OCI-LY7 (cell line): Measurements from ENCODE around the gene RGL1. TPM values are rescaled to one million over a fixed set of nuclear protein-coding genes. Genes with fewer than 3 reads are reported as not detected.

ENCODE experiments used
- BruUV-seq: library from RNA; stranded (reverse); fragments of 400-500 nt; replicated peaks from 2 replicates; lab custom pipeline; 2021; lab: Mats Ljungman, UMichigan
- CTCF ChIA-PET: fragments of 300-600 bp; sonication (Branson Sonifier 250); formaldehyde crosslinking; loops from one replicate; lab custom pipeline; 2022; ENCODE audit warnings: antibody characterized with exemption; ENCODE audit not compliant: unreplicated experiment; lab: Charles Lee
- POLR2A ChIA-PET: fragments of 300-600 bp; sonication (Branson Sonifier 250); formaldehyde crosslinking; loops from one replicate; lab custom pipeline; 2022; ENCODE audit warnings: antibody characterized with exemption; lab: Charles Lee
- DNase-seq: peaks from one replicate; pipeline ENCODE4 v3.0.0-alpha.2; 2015; ENCODE audit warnings: low spot score
- H2AFZ ChIP-seq: fragments of 200-600 bp; sonication (generic), shearing (Covaris generic); 2 replicates; pipeline ENCODE4 v1.6.1; 2014; ENCODE audit warnings: mild to moderate bottlenecking, antibody characterized with exemption, low read length, moderate library complexity
- H3K27ac ChIP-seq: fragments of 200-600 bp; sonication (generic); 2 replicates; pipeline ENCODE4 v1.5.1; 2014; ENCODE audit warnings: mixed run types, low read depth, mild to moderate bottlenecking, moderate library complexity, low read length, inconsistent platforms; ENCODE audit not compliant: poor library complexity, severe bottlenecking
- H3K36me3 ChIP-seq: fragments of 200-600 bp; sonication (generic); 2 replicates; pipeline ENCODE4 v1.6.1; 2014; ENCODE audit warnings: mild to moderate bottlenecking, antibody characterized with exemption, low read length, moderate library complexity, mixed read lengths; ENCODE audit not compliant: insufficient read depth
- H3K4me1 ChIP-seq: fragments of 200-600 bp; sonication (generic); 2 replicates; pipeline ENCODE4 v1.5.1; 2014; ENCODE audit warnings: mild to moderate bottlenecking, low read length; ENCODE audit not compliant: insufficient read depth, poor library complexity, severe bottlenecking
- H3K4me2 ChIP-seq: fragments of 200-600 bp; sonication (generic); 2 replicates; pipeline ENCODE4 v1.6.1; 2014; ENCODE audit warnings: mild to moderate bottlenecking, low read length
- H3K4me3 ChIP-seq: fragments of 200-600 bp; sonication (generic); 2 replicates; pipeline ENCODE4 v1.5.1; 2014; ENCODE audit warnings: mild to moderate bottlenecking, low read depth, low read length; ENCODE audit not compliant: poor library complexity, severe bottlenecking
- H3K79me2 ChIP-seq: fragments of 200-600 bp; sonication (generic); 2 replicates; pipeline ENCODE4 v1.6.1; 2016; ENCODE audit warnings: low read depth, mild to moderate bottlenecking, low read length, moderate library complexity, mixed read lengths; ENCODE audit not compliant: insufficient read depth
- H3K9me2 ChIP-seq: fragments of 200-600 bp; sonication (generic); 2 replicates; pipeline ENCODE4 v1.6.1; 2016; ENCODE audit warnings: mild to moderate bottlenecking, low read length, mixed read lengths; ENCODE audit not compliant: insufficient read depth
- H3K9me3 ChIP-seq: fragments of 200-600 bp; sonication (generic); 2 replicates; pipeline ENCODE4 v1.6.1; 2014; ENCODE audit warnings: mild to moderate bottlenecking, mixed run types, low read length, mixed read lengths
- H4K20me1 ChIP-seq: fragments of 200-600 bp; sonication (generic); 2 replicates; pipeline ENCODE4 v1.6.1; 2014; ENCODE audit warnings: mild to moderate bottlenecking, antibody characterized with exemption, low read length, moderate library complexity, mixed read lengths; ENCODE audit not compliant: insufficient read depth
- EZH2phosphoT487 ChIP-seq: fragments of 200-600 bp; sonication (generic); IDR thresholded peaks from 2 replicates; pipeline ENCODE4 v1.6.1; 2018; ENCODE audit warnings: low read depth, borderline replicate concordance, mild to moderate bottlenecking, mixed run types, antibody characterized with exemption, low read length, moderate library complexity, mixed read lengths
- intact Hi-C: fragments of 100-400 bp; cut with micrococcal nuclease; formaldehyde crosslinking; loops from one replicate; pipeline ENCODE4 v1.10.0; 2022; ENCODE audit not compliant: unreplicated experiment
- total RNA-seq, 2 experiments: library from RNA; depleted of rRNA in 1 of 2; stranded (reverse); fragments of >200 nt in 1 of 2; shearing (Covaris generic) in 1 of 2; gene quantifications; 2 replicates each; pipeline ENCODE4 v1.2.3, GENCODE V29; 2014 to 2022
- TF ChIP-seq, protein P1 (sequence below): fragments of 200-600 bp; sonication (generic); conservative IDR thresholded peaks from 2 replicates; pipeline ENCODE4 v1.5.1; 2014; ENCODE audit warnings: mild to moderate bottlenecking, antibody characterized with exemption, low read length, moderate library complexity, mixed read lengths

RGL1 gene
- total RNA-seq, 2 experiments from 2014 or later, result 0.32 to 0.35 TPM

DNA sequence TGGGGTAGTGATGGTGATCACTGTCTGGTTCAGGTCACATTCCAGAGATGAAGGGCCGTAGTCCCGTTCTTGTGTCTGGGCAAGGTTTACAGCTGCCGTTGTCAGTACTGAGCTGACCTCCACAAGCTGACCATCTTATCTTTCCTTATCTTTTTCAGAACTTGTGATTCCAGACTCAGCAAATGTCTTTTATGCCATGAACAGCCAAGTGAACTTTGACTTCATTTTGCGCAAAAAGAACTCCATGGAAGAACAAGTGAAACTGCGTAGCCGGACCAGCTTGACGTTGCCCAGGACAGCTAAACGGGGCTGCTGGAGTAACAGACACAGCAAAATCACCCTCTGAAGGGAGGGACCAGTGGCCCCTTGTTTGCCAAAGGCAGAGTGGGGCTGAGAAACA lies 121.0 kb downstream of the RGL1 start:
- Histone ChIP-seq H3K79me2 (no peaks in the 10 kb centered on the region), H3K27ac (no peak overlapping the region), H3K9me2 (no peaks in the 10 kb centered on the region), H4K20me1 (no peaks in the 10 kb centered on the region), H2AFZ (no peak overlapping the region), H3K9me3 (no peaks in the 10 kb centered on the region), H3K4me3 (no peak overlapping the region), H3K4me1 (no peaks in the 10 kb centered on the region), H3K4me2 (no peak overlapping the region), H3K36me3 (no peaks in the 10 kb centered on the region)
- no peak for DNase-seq
- ChIA-PET POLR2A (no interaction called here), CTCF (no interaction called here)
- intact Hi-C loops, result no loop called here
- no TSS peak for BruUV-seq
- TF ChIP-seq, protein P1, sequence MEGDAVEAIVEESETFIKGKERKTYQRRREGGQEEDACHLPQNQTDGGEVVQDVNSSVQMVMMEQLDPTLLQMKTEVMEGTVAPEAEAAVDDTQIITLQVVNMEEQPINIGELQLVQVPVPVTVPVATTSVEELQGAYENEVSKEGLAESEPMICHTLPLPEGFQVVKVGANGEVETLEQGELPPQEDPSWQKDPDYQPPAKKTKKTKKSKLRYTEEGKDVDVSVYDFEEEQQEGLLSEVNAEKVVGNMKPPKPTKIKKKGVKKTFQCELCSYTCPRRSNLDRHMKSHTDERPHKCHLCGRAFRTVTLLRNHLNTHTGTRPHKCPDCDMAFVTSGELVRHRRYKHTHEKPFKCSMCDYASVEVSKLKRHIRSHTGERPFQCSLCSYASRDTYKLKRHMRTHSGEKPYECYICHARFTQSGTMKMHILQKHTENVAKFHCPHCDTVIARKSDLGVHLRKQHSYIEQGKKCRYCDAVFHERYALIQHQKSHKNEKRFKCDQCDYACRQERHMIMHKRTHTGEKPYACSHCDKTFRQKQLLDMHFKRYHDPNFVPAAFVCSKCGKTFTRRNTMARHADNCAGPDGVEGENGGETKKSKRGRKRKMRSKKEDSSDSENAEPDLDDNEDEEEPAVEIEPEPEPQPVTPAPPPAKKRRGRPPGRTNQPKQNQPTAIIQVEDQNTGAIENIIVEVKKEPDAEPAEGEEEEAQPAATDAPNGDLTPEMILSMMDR, result no peak
- TF ChIP-seq EZH2phosphoT487, result no peak

GRCh38 chr1:183926983-183927382 lies 122.1 kb downstream of the RGL1 start:
- H3K4me2 ChIP-seq, result no peak overlapping the region
- no peaks in the 10 kb centered on the region for H3K36me3 ChIP-seq
- no peak for DNase-seq
- no peak for TF ChIP-seq EZH2phosphoT487
- TF ChIP-seq, protein P1, result no peak
- no peaks in the 10 kb centered on the region for H3K9me3 ChIP-seq
- no peaks in the 10 kb centered on the region for H4K20me1 ChIP-seq
- H3K79me2 ChIP-seq, result no peaks in the 10 kb centered on the region
- H3K27ac ChIP-seq, result no peak overlapping the region
- POLR2A ChIA-PET, result interaction anchor here (0.6 kb wide), 2 partner anchors 721 to 1168 kb away, joined by 3 read pairs; no protein-coding TSS in a partner anchor
- intact Hi-C loops, result no loop called here
- H3K4me1 ChIP-seq, result no peaks in the 10 kb centered on the region
- no peak overlapping the region for H3K4me3 ChIP-seq
- no peaks in the 10 kb centered on the region for H3K9me2 ChIP-seq
- BruUV-seq, result no TSS peak
- no peak overlapping the region for H2AFZ ChIP-seq
- CTCF ChIA-PET, result no interaction called here

DNA sequence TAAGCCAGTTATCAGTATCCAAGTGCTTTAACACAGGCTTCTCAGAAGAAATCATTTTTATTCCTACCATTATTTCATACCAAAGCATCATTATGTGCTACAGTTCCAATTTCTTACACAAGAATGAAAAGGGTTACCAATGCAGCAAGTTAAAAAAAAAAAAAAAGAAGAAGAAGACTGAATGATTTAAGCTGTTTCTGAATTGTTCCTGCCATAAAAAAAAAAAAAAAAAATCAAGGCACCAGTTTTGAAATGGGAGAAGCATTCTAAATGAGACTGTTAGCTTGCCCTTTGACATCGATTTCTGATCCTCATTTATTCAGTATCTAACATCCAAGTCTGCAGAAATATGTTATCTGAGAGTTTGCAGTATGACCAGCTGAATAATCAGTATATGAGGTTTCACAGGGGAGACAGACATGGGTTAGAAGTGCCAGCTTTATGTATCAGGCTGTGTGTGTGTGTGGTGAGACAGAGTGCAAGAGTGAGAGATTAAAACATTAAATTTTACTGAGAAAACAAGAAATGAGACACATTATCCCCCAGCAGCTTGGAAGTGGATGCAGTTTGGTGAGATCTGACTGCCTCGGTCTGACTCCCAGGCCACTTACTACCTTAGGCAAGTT lies 126.8 kb downstream of the RGL1 start:
- no peaks in the 10 kb centered on the region for H3K9me2 ChIP-seq
- intact Hi-C loops, result no loop called here
- H3K4me1 ChIP-seq, result no peaks in the 10 kb centered on the region
- DNase-seq, result no peak
- H3K9me3 ChIP-seq, result no peaks in the 10 kb centered on the region
- no peak overlapping the region for H3K4me3 ChIP-seq
- no peak overlapping the region for H3K27ac ChIP-seq
- H3K79me2 ChIP-seq, result no peaks in the 10 kb centered on the region
- H4K20me1 ChIP-seq, result no peaks in the 10 kb centered on the region
- ChIA-PET CTCF (no interaction called here), POLR2A (interaction anchor here (0.6 to 0.7 kb wide), 2 partner anchors 412 to 625 kb away, joined by 3 to 4 read pairs; no protein-coding TSS in a partner anchor)
- BruUV-seq, result no TSS peak
- no peak for TF ChIP-seq EZH2phosphoT487
- TF ChIP-seq, protein P1, result no peak
- no peak overlapping the region for H3K4me2 ChIP-seq
- H2AFZ ChIP-seq, result no peak overlapping the region
- H3K36me3 ChIP-seq, result no peaks in the 10 kb centered on the region
